Measurements from ENCODE around the gene GALM.

Gene GALM

DNA sequence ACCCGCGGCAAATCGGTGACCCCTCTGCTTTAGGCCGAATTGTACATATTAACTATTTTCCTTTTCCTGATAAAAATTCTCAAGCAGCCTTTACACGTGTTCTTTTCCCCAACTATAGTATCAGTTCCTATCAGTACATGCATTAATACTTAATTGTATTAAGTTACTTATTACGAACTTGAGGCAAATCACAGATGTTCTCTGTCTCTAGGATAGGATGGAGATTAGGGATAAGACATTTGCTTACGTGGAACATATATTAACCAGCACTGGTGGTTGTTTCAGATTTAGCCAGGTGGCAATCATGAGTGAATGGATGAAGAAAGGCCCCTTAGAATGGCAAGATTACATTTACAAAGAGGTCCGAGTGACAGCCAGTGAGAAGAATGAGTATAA lies 112.8 kb downstream of the GALM start:
- DNase-seq, result no peak

DNA sequence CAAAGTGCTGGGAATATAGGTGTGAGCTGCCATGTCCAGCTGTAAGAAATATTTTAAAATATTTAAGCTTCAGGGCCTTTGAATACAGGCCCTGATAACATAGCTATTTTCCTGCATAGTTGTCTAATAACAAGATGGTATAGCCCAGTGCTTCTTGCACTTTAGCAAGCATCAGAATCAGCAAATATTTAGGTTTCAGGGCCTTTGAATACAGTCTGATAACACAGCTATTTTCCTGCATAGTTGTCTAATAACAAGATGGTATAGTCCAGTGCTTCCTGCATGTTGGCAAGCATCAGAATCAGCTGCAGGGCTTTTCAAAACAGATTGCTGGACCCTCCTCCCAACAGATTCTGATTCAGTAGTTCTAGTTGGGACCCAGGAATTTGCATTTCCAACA lies 117.7 kb downstream of the GALM start:
- no peak for DNase-seq
